Lower lobe of right lung (tissue), 2 donors: ENCODE data around the gene SH3RF3. TPM values are rescaled to one million over a fixed set of nuclear protein-coding genes. Genes with fewer than 3 reads are reported as not detected.

Experiments used
- ATAC-seq, 2 donors: fragments of 200-7000 bp; cut with Tn5 transposase; one replicate each; pipeline ENCODE4 v1.9.1; 2020 to 2022; ENCODE audit warnings: mild to moderate bottlenecking in 2 of 2, moderate library complexity in 2 of 2
- DNase-seq: peaks from one replicate; pipeline ENCODE4 v3.0.0-alpha.2; 2020
- H3K27ac ChIP-seq: fragments of 200-600 bp; one replicate; pipeline ENCODE4 v1.8.0; 2022
- H3K27me3 ChIP-seq: fragments of 200-600 bp; one replicate; pipeline ENCODE4 v1.8.0; 2022; ENCODE audit warnings: low read depth
- H3K36me3 ChIP-seq: fragments of 200-600 bp; one replicate; pipeline ENCODE4 v1.8.0; 2022; ENCODE audit warnings: mild to moderate bottlenecking
- H3K4me1 ChIP-seq: fragments of 200-600 bp; one replicate; pipeline ENCODE4 v1.8.0; 2022
- H3K4me3 ChIP-seq: fragments of 200-600 bp; one replicate; pipeline ENCODE4 v1.8.0; 2022; ENCODE audit warnings: mild to moderate bottlenecking
- H3K9me3 ChIP-seq: fragments of 200-600 bp; one replicate; pipeline ENCODE4 v1.8.0; 2022
- intact Hi-C: fragments of 100-400 bp; cut with DNase I; formaldehyde crosslinking; loops from one replicate; pipeline ENCODE4 v1.11.0; 2022
- total RNA-seq: library from RNA; stranded (reverse); fragmentation: NEBNext Ultra II Directional; extraction: Animal tissue kit (Norgen Biotek cat#: 25700); gene quantifications from one replicate; pipeline ENCODE4 v1.2.1, GENCODE V29; 2021
- TF ChIP-seq, protein P1 (sequence below): fragments of 200-600 bp; IDR thresholded peaks from one replicate; pipeline ENCODE4 v1.8.0; 2022; ENCODE audit warnings: antibody characterized with exemption, mild to moderate bottlenecking
- donor health status: DM: no; HTN: yes; CAD: no; lungs with severe emphysema.

The SH3RF3 gene
- total RNA-seq, 1 donor from 2014 or later = 5.7 TPM

DNA sequence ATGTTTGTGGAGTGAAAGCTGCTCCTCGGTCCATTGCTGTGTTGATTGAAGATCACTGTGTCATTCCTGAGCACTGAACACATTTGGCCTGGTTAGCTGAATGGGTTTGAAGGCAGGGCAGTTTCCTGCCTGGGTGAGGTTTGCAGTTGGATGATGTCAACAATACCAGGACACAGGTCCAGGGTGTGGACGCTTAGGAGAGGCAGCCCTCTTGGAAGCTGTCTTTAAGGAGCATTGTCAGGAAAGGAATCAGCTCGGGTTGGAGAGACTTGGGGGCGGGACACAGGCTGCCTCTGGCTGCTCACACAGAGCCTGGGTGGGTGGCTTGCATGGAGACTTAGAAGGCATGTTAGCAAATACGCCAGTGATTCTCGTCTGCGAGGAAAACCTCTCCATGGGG lies 247.1 kb downstream of the SH3RF3 start:
- intact Hi-C loops = no loop called here
- no peak overlapping the region for H3K4me3 ChIP-seq
- H3K27me3 ChIP-seq = no peaks in the 10 kb centered on the region
- H3K36me3 ChIP-seq = peaks cover 6% of the 10 kb centered on the region
- H3K27ac ChIP-seq = no peak overlapping the region
- DNase-seq = no peak
- H3K4me1 ChIP-seq = peaks cover 9% of the 10 kb centered on the region
- ATAC-seq = peak; percentile 7 to 25
- no peaks in the 10 kb centered on the region for H3K9me3 ChIP-seq
- TF ChIP-seq, protein P1, sequence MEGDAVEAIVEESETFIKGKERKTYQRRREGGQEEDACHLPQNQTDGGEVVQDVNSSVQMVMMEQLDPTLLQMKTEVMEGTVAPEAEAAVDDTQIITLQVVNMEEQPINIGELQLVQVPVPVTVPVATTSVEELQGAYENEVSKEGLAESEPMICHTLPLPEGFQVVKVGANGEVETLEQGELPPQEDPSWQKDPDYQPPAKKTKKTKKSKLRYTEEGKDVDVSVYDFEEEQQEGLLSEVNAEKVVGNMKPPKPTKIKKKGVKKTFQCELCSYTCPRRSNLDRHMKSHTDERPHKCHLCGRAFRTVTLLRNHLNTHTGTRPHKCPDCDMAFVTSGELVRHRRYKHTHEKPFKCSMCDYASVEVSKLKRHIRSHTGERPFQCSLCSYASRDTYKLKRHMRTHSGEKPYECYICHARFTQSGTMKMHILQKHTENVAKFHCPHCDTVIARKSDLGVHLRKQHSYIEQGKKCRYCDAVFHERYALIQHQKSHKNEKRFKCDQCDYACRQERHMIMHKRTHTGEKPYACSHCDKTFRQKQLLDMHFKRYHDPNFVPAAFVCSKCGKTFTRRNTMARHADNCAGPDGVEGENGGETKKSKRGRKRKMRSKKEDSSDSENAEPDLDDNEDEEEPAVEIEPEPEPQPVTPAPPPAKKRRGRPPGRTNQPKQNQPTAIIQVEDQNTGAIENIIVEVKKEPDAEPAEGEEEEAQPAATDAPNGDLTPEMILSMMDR = no peak

DNA sequence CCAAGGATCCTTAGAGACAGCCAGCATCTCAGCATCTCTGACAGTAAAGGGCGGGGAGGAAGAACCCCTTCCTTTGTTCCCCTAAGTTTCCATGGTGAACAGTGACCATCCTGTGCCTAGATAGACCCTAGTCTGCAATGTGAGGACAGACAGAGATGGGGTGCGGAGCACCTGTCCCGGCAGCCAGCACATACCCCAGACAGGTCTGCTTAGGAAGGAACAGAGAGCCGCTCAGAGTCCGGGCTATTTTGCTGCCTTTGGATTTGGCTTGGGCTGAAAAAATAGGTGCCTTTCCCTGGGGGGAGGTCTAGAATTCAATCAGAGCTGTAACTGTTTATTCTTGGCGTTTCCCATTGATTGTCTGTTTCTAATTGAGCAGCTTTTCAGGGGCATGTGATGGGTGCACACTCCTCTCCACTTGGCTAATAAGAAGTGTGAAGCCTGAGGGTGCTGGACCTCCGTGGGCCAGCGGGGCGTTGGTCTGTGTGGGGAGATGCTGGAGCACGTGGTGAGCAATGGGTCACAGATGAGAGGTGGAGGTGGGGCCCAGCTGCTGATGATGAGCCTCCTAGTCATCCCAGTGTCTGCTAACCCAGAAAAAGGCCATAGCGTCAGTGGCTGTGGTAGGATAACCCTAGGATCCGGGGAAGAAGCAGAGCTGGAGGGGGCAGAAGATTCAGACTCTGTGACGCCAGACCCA lies 247.9 kb downstream of the SH3RF3 start:
- H3K4me3 ChIP-seq = no peak overlapping the region
- H3K4me1 ChIP-seq = peaks cover 9% of the 10 kb centered on the region
- TF ChIP-seq, protein P1 = no peak
- no peaks in the 10 kb centered on the region for H3K9me3 ChIP-seq
- no peak overlapping the region for H3K27ac ChIP-seq
- H3K27me3 ChIP-seq = no peaks in the 10 kb centered on the region
- DNase-seq (no peak), ATAC-seq (no peak)
- intact Hi-C loops = no loop called here
- H3K36me3 ChIP-seq = peaks cover 6% of the 10 kb centered on the region

DNA sequence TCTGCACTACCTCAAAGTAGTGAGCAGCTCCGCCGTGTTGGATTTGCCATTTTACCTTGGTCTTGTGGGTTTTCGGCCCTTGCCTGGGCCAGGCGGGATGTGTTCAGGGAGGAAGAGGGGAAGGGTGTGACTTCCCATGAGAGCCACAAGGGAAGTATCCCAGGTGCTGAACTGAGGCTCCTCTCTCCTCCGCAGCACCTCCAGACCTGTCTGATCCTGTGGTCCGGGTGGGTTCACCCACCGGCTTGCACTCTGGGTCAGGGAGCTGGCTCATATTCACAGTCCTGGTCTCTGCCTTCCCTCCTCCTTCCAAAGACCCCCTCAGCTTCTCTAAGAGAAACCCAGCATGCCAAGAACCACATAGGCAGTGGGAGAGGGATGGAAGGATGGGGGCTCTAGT lies 249.0 kb downstream of the SH3RF3 start:
- intact Hi-C loops = no loop called here
- TF ChIP-seq, protein P1 = no peak
- ATAC-seq (no peak), DNase-seq (no peak)
- Histone ChIP-seq H3K4me1 (peaks cover 18% of the 10 kb centered on the region), H3K36me3 (peaks cover 6% of the 10 kb centered on the region), H3K9me3 (no peaks in the 10 kb centered on the region), H3K27ac (no peak overlapping the region), H3K27me3 (no peaks in the 10 kb centered on the region), H3K4me3 (no peak overlapping the region)

DNA sequence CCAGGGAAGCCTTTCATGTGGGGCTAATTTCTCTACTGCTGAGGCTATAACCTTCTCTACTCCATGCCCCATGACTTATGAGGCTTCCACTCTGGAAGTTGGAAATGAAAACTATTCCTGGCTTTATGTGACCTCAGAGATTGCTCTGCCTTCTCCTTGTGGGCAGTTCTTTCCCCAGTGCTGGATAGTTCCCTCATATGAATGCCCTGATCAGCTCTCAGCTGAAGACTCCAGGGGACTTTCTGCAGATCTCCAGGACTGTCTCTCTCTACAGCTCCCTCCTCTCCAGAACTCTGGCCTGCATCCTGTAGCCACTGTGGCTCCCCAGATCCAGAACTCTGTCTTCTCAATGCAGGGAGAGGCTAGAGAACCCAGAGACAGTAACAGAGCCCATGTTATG lies 249.7 kb downstream of the SH3RF3 start:
- intact Hi-C loops = no loop called here
- no peak for ATAC-seq
- Histone ChIP-seq H3K27ac (no peak overlapping the region), H3K9me3 (no peaks in the 10 kb centered on the region), H3K4me1 (peaks cover 25% of the 10 kb centered on the region), H3K27me3 (no peaks in the 10 kb centered on the region), H3K4me3 (no peak overlapping the region), H3K36me3 (peaks cover under 1% of the 10 kb centered on the region)
- TF ChIP-seq, protein P1 = no peak
- DNase-seq = no peak

DNA sequence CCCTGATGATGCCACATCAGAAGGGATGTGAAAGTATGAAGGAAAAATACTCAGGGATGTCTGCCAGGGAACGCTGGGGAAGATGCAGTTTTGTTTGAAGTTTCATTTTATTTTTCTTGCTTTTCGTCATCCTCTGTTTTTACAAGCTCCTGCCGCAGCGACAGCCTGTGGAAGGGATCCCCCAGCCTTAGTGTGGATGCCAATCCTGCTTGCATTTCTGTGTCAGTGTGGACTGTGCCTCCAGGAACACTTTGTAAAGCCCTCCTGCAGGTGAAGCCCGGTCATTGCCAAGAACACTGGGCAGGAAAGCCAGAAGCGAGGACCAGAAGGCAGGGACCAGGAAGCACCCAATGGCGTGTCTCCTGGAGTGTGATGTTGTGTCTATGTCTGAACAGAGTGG lies 250.5 kb downstream of the SH3RF3 start:
- ATAC-seq (no peak), DNase-seq (no peak)
- intact Hi-C loops = no loop called here

More for the DNA sequence above, 250.5 kb downstream of the SH3RF3 start:
- Histone ChIP-seq H3K27me3 (no peaks in the 10 kb centered on the region), H3K4me3 (no peak overlapping the region), H3K36me3 (no peaks in the 10 kb centered on the region), H3K9me3 (no peaks in the 10 kb centered on the region), H3K4me1 (peaks cover 31% of the 10 kb centered on the region), H3K27ac (no peak overlapping the region)
- TF ChIP-seq, protein P1 = no peak
